ENCODE data around the gene DMGDH.

DMGDH gene

GRCh38 chr5:78979117-78979742 lies 90.2 kb downstream of the DMGDH start:
- no peak for DNase-seq (ENCODE audit: low read depth in 4 of 4, low spot score in 1 of 4)

GRCh38 chr5:78975035-78975434 lies 94.4 kb downstream of the DMGDH start:
- DNase-seq (ENCODE audit: low read depth in 4 of 4, low spot score in 1 of 4), result no peak

GRCh38 chr5:78974601-78975000 lies 94.9 kb downstream of the DMGDH start:
- DNase-seq (ENCODE audit: low read depth in 4 of 4, low spot score in 1 of 4), result no peak

GRCh38 chr5:78974011-78974410 lies 95.5 kb downstream of the DMGDH start:
- DNase-seq (ENCODE audit: low read depth in 4 of 4, low spot score in 1 of 4), result no peak

GRCh38 chr5:78972654-78973428 lies 96.6 kb downstream of the DMGDH start:
- no peak for DNase-seq (ENCODE audit: low read depth in 4 of 4, low spot score in 1 of 4)

- DNase-seq (ENCODE audit: low read depth in 4 of 4, low spot score in 1 of 4), result no peak
These were observed 97.5 kb downstream of the DMGDH start for GRCh38 chr5:78971998-78972397.

GRCh38 chr5:78968781-78969180 lies 100.7 kb downstream of the DMGDH start:
- DNase-seq (ENCODE audit: low read depth in 4 of 4, low spot score in 1 of 4), result no peak

GRCh38 chr5:78964889-78965288 lies 104.6 kb downstream of the DMGDH start:
- DNase-seq (ENCODE audit: low read depth in 4 of 4, low spot score in 1 of 4), result no peak

- DNase-seq (ENCODE audit: low read depth in 4 of 4, low spot score in 1 of 4), result no peak
These were observed 107.7 kb downstream of the DMGDH start for GRCh38 chr5:78961743-78962142.

- no peak for DNase-seq (ENCODE audit: low read depth in 4 of 4, low spot score in 1 of 4)
These were observed 109.7 kb downstream of the DMGDH start for GRCh38 chr5:78959767-78960166.

- no peak for DNase-seq (ENCODE audit: low read depth in 4 of 4, low spot score in 1 of 4)
These were observed 110.6 kb downstream of the DMGDH start for GRCh38 chr5:78958672-78959445.

- DNase-seq (ENCODE audit: low read depth in 4 of 4, low spot score in 1 of 4), result no peak
These were observed 112.6 kb downstream of the DMGDH start for GRCh38 chr5:78956901-78957300.

GRCh38 chr5:78953092-78953800 lies 116.2 kb downstream of the DMGDH start:
- DNase-seq (ENCODE audit: low read depth in 4 of 4, low spot score in 1 of 4), result no peak
